ENCODE results near the gene MATN3.

The MATN3 gene

GRCh38 chr2:20016346-20016745 is 3.9 kb upstream of the MATN3 start:
- H3K9ac ChIP-seq (ENCODE audit: low read length) = no peak overlapping the region
- H3K4me1 ChIP-seq (ENCODE audit: insufficient read depth, low read length) = peaks cover 7% of the 10 kb centered on the region
- H3K4me3 ChIP-seq (ENCODE audit: low read depth in 1 of 2, low read length in 2 of 2) = no peak overlapping the region
- H3K36me3 ChIP-seq (ENCODE audit: insufficient read depth, low read length) = no peaks in the 10 kb centered on the region
- peaks cover 0 to 8% of the 10 kb centered on the region in 2 donors for H3K27me3 ChIP-seq (ENCODE audit: control insufficient read depth in 1 of 2, insufficient read depth in 2 of 2, low read length in 2 of 2)
- no peak overlapping the region for H3K27ac ChIP-seq (ENCODE audit: low read depth, low read length)
- H3K9me3 ChIP-seq (ENCODE audit: low read length) = no peaks in the 10 kb centered on the region

- Histone ChIP-seq H3K4me3 (ENCODE audit: low read depth in 1 of 2, low read length in 2 of 2) (no peak overlapping the region), H3K9me3 (ENCODE audit: low read length) (no peaks in the 10 kb centered on the region), H3K9ac (ENCODE audit: low read length) (no peak overlapping the region), H3K27me3 (ENCODE audit: control insufficient read depth in 1 of 2, insufficient read depth in 2 of 2, low read length in 2 of 2) (peaks cover 0 to 12% of the 10 kb centered on the region in 2 donors), H3K36me3 (ENCODE audit: insufficient read depth, low read length) (no peaks in the 10 kb centered on the region), H3K27ac (ENCODE audit: low read depth, low read length) (no peak overlapping the region), H3K4me1 (ENCODE audit: insufficient read depth, low read length) (peaks cover 7% of the 10 kb centered on the region)
Measured at GRCh38 chr2:20015482-20016083, 3.1 kb upstream of the MATN3 start.

GRCh38 chr2:20013126-20013849 is 820 bp upstream of the MATN3 start:
- Histone ChIP-seq H3K27me3 (ENCODE audit: control insufficient read depth in 1 of 2, insufficient read depth in 2 of 2, low read length in 2 of 2) (peaks cover 0 to 12% of the 10 kb centered on the region in 2 donors), H3K27ac (ENCODE audit: low read depth, low read length) (peak overlapping the region; percentile 34), H3K4me3 (ENCODE audit: low read depth in 1 of 2, low read length in 2 of 2) (peak overlapping the region; percentile 66 to 68), H3K36me3 (ENCODE audit: insufficient read depth, low read length) (no peaks in the 10 kb centered on the region), H3K9ac (ENCODE audit: low read length) (no peak overlapping the region), H3K4me1 (ENCODE audit: insufficient read depth, low read length) (no peaks in the 10 kb centered on the region), H3K9me3 (ENCODE audit: low read length) (no peaks in the 10 kb centered on the region)

GRCh38 chr2:20012032-20012281 is 511 bp downstream of the MATN3 start:
- Histone ChIP-seq H3K36me3 (ENCODE audit: insufficient read depth, low read length) (no peaks in the 10 kb centered on the region), H3K4me3 (ENCODE audit: low read depth in 1 of 2, low read length in 2 of 2) (peak overlapping the region in 1 of 2 donors; percentile 44), H3K4me1 (ENCODE audit: insufficient read depth, low read length) (no peaks in the 10 kb centered on the region), H3K27ac (ENCODE audit: low read depth, low read length) (no peak overlapping the region), H3K9me3 (ENCODE audit: low read length) (no peaks in the 10 kb centered on the region), H3K27me3 (ENCODE audit: control insufficient read depth in 1 of 2, insufficient read depth in 2 of 2, low read length in 2 of 2) (peaks cover 0 to 12% of the 10 kb centered on the region in 2 donors), H3K9ac (ENCODE audit: low read length) (no peak overlapping the region)

- Histone ChIP-seq H3K9ac (ENCODE audit: low read length) (no peak overlapping the region), H3K27ac (ENCODE audit: low read depth, low read length) (no peak overlapping the region), H3K9me3 (ENCODE audit: low read length) (no peaks in the 10 kb centered on the region), H3K4me1 (ENCODE audit: insufficient read depth, low read length) (no peaks in the 10 kb centered on the region), H3K4me3 (ENCODE audit: low read depth in 1 of 2, low read length in 2 of 2) (peak overlapping the region in 1 of 2 donors; percentile 44), H3K27me3 (ENCODE audit: control insufficient read depth in 1 of 2, insufficient read depth in 2 of 2, low read length in 2 of 2) (peaks cover 0 to 12% of the 10 kb centered on the region in 2 donors), H3K36me3 (ENCODE audit: insufficient read depth, low read length) (no peaks in the 10 kb centered on the region)
Measured at GRCh38 chr2:20011276-20012031, 1.0 kb downstream of the MATN3 start.

GRCh38 chr2:20008703-20009102 is 3.8 kb downstream of the MATN3 start:
- Histone ChIP-seq H3K36me3 (ENCODE audit: insufficient read depth, low read length) (no peaks in the 10 kb centered on the region), H3K27me3 (ENCODE audit: control insufficient read depth in 1 of 2, insufficient read depth in 2 of 2, low read length in 2 of 2) (peaks cover 0 to 12% of the 10 kb centered on the region in 2 donors), H3K9me3 (ENCODE audit: low read length) (no peaks in the 10 kb centered on the region), H3K4me1 (ENCODE audit: insufficient read depth, low read length) (no peaks in the 10 kb centered on the region), H3K9ac (ENCODE audit: low read length) (no peak overlapping the region), H3K27ac (ENCODE audit: low read depth, low read length) (no peak overlapping the region), H3K4me3 (ENCODE audit: low read depth in 1 of 2, low read length in 2 of 2) (no peak overlapping the region)

- H3K27ac ChIP-seq (ENCODE audit: low read depth, low read length) = no peak overlapping the region
- no peaks in the 10 kb centered on the region for H3K36me3 ChIP-seq (ENCODE audit: insufficient read depth, low read length)
- no peaks in the 10 kb centered on the region for H3K9me3 ChIP-seq (ENCODE audit: low read length)
- peaks cover 0 to under 1% of the 10 kb centered on the region in 2 donors for H3K27me3 ChIP-seq (ENCODE audit: control insufficient read depth in 1 of 2, insufficient read depth in 2 of 2, low read length in 2 of 2)
- H3K9ac ChIP-seq (ENCODE audit: low read length) = no peak overlapping the region
- no peak overlapping the region for H3K4me3 ChIP-seq (ENCODE audit: low read depth in 1 of 2, low read length in 2 of 2)
- no peaks in the 10 kb centered on the region for H3K4me1 ChIP-seq (ENCODE audit: insufficient read depth, low read length)
Measured at GRCh38 chr2:20005891-20006470, 6.5 kb downstream of the MATN3 start.

GRCh38 chr2:20005067-20005627 is 7.3 kb downstream of the MATN3 start:
- Histone ChIP-seq H3K36me3 (ENCODE audit: insufficient read depth, low read length) (no peaks in the 10 kb centered on the region), H3K27me3 (ENCODE audit: control insufficient read depth in 1 of 2, insufficient read depth in 2 of 2, low read length in 2 of 2) (no peaks in the 10 kb centered on the region), H3K9me3 (ENCODE audit: low read length) (no peaks in the 10 kb centered on the region), H3K9ac (ENCODE audit: low read length) (no peak overlapping the region), H3K4me1 (ENCODE audit: insufficient read depth, low read length) (no peaks in the 10 kb centered on the region), H3K4me3 (ENCODE audit: low read depth in 1 of 2, low read length in 2 of 2) (no peak overlapping the region), H3K27ac (ENCODE audit: low read depth, low read length) (no peak overlapping the region)

GRCh38 chr2:20001361-20001863 is 11.1 kb downstream of the MATN3 start:
- Histone ChIP-seq H3K27ac (ENCODE audit: low read depth, low read length) (no peak overlapping the region), H3K9me3 (ENCODE audit: low read length) (no peaks in the 10 kb centered on the region), H3K4me1 (ENCODE audit: insufficient read depth, low read length) (no peaks in the 10 kb centered on the region), H3K4me3 (ENCODE audit: low read depth in 1 of 2, low read length in 2 of 2) (no peak overlapping the region), H3K36me3 (ENCODE audit: insufficient read depth, low read length) (no peaks in the 10 kb centered on the region), H3K9ac (ENCODE audit: low read length) (no peak overlapping the region), H3K27me3 (ENCODE audit: control insufficient read depth in 1 of 2, insufficient read depth in 2 of 2, low read length in 2 of 2) (no peaks in the 10 kb centered on the region)

- peaks cover 4% of the 10 kb centered on the region for H3K4me1 ChIP-seq (ENCODE audit: insufficient read depth, low read length)
- H3K9ac ChIP-seq (ENCODE audit: low read length) = no peak overlapping the region
- no peaks in the 10 kb centered on the region for H3K27me3 ChIP-seq (ENCODE audit: control insufficient read depth in 1 of 2, insufficient read depth in 2 of 2, low read length in 2 of 2)
- no peak overlapping the region for H3K4me3 ChIP-seq (ENCODE audit: low read depth in 1 of 2, low read length in 2 of 2)
- H3K9me3 ChIP-seq (ENCODE audit: low read length) = no peaks in the 10 kb centered on the region
- no peaks in the 10 kb centered on the region for H3K36me3 ChIP-seq (ENCODE audit: insufficient read depth, low read length)
- H3K27ac ChIP-seq (ENCODE audit: low read depth, low read length) = no peak overlapping the region
Measured at GRCh38 chr2:19993731-19994130, 18.7 kb downstream of the MATN3 start.

- Histone ChIP-seq H3K9ac (ENCODE audit: low read length) (no peak overlapping the region), H3K4me3 (ENCODE audit: low read depth in 1 of 2, low read length in 2 of 2) (no peak overlapping the region), H3K36me3 (ENCODE audit: insufficient read depth, low read length) (no peaks in the 10 kb centered on the region), H3K9me3 (ENCODE audit: low read length) (no peaks in the 10 kb centered on the region), H3K27ac (ENCODE audit: low read depth, low read length) (no peak overlapping the region), H3K27me3 (ENCODE audit: control insufficient read depth in 1 of 2, insufficient read depth in 2 of 2, low read length in 2 of 2) (no peaks in the 10 kb centered on the region), H3K4me1 (ENCODE audit: insufficient read depth, low read length) (peaks cover 8% of the 10 kb centered on the region)
Measured at GRCh38 chr2:19991895-19992294, 20.6 kb downstream of the MATN3 start.

Data from muscle layer of colon (tissue), 2 donors.